BLaER1 treated with 17β-estradiol and CSF1 and Interleukin-3, amounts not matched to agents 10 nM and 100 nM (cell line): ENCODE data around the gene LIN54.

Experiments used
- H3K27ac ChIP-seq, 11 experiments: shearing (Covaris generic); formaldehyde crosslinking; 2 replicates each; pipeline ENCODE4 v1.8.1; 2022
- H3K27me3 ChIP-seq, 11 experiments: shearing (Covaris generic); formaldehyde crosslinking; 2 replicates each; pipeline ENCODE4 v1.8.1; 2022
- H3K36me3 ChIP-seq, 11 experiments: shearing (Covaris generic); formaldehyde crosslinking; 2 replicates each; pipeline ENCODE4 v1.8.1; 2022
- H3K4me1 ChIP-seq, 10 experiments: shearing (Covaris generic); formaldehyde crosslinking; 2 replicates each; pipeline ENCODE4 v1.8.1; 2022
- H3K4me2 ChIP-seq, 11 experiments: shearing (Covaris generic); formaldehyde crosslinking; 2 replicates each; pipeline ENCODE4 v1.8.1; 2022
- H3K4me3 ChIP-seq, 10 experiments: shearing (Covaris generic); formaldehyde crosslinking; 2 replicates each; pipeline ENCODE4 v1.8.1; 2022
- H3K9ac ChIP-seq, 11 experiments: shearing (Covaris generic); formaldehyde crosslinking; 2 replicates each; pipeline ENCODE4 v1.8.1; 2022
- H3K9me3 ChIP-seq, 11 experiments: shearing (Covaris generic); formaldehyde crosslinking; replicated peaks in 1 of 11; 2 replicates each; pipeline ENCODE4 v1.8.1; 2022
- H4K20me1 ChIP-seq, 11 experiments: shearing (Covaris generic); formaldehyde crosslinking; 2 replicates each; pipeline ENCODE4 v1.8.1; 2022
- Cebpa-rat ChIP-seq, 11 experiments: shearing (Covaris generic); IDR thresholded peaks; 2 replicates each; pipeline ENCODE4 v1.8.1; 2022

The LIN54 gene

GRCh38 chr4:82981138-82981537, 29.5 kb downstream of the LIN54 start:
- H3K27me3 ChIP-seq: no peaks in the 10 kb centered on the region
- H3K9ac ChIP-seq: no peak overlapping the region
- H3K4me3 ChIP-seq: no peak overlapping the region
- no peaks in the 10 kb centered on the region for H4K20me1 ChIP-seq
- H3K27ac ChIP-seq: no peak overlapping the region
- no peak for TF ChIP-seq Cebpa-rat (IDR thresholded peaks at IDR 0.05)
- H3K9me3 ChIP-seq: no peaks in the 10 kb centered on the region
- H3K36me3 ChIP-seq: peaks cover 41 to 89% (median 58%) of the 10 kb centered on the region in 11 experiments
- H3K4me1 ChIP-seq: peaks cover 0 to 10% (median 0%) of the 10 kb centered on the region in 10 experiments; a peak in 2 of 20 replicates
- no peak overlapping the region for H3K4me2 ChIP-seq

- peaks cover 50 to 93% (median 73%) of the 10 kb centered on the region in 11 experiments for H3K36me3 ChIP-seq
- no peaks in the 10 kb centered on the region for H3K4me1 ChIP-seq
- H4K20me1 ChIP-seq: no peaks in the 10 kb centered on the region
- no peaks in the 10 kb centered on the region; a peak in 1 of 22 replicates for H3K9me3 ChIP-seq
- TF ChIP-seq Cebpa-rat (IDR thresholded peaks at IDR 0.05): no peak
- no peak overlapping the region for H3K4me3 ChIP-seq
- no peak overlapping the region for H3K4me2 ChIP-seq
- H3K9ac ChIP-seq: no peak overlapping the region
- H3K27ac ChIP-seq: no peak overlapping the region
- no peaks in the 10 kb centered on the region for H3K27me3 ChIP-seq
Observed at GRCh38 chr4:82975792-82976191, 34.8 kb downstream of the LIN54 start.

GRCh38 chr4:82969414-82969813, 41.2 kb downstream of the LIN54 start:
- Histone ChIP-seq H3K4me1 (no peaks in the 10 kb centered on the region), H3K4me2 (no peak overlapping the region), H4K20me1 (no peaks in the 10 kb centered on the region), H3K4me3 (no peak overlapping the region), H3K27ac (no peak overlapping the region), H3K9me3 (peaks cover 0 to 9% (median 4%) of the 10 kb centered on the region in 11 experiments; a peak in 10 of 22 replicates), H3K27me3 (no peaks in the 10 kb centered on the region), H3K36me3 (peaks cover 78 to 100% (median 93%) of the 10 kb centered on the region in 11 experiments), H3K9ac (no peak overlapping the region)
- no peak for TF ChIP-seq Cebpa-rat (IDR thresholded peaks at IDR 0.05)

- H3K4me2 ChIP-seq: no peak overlapping the region
- peaks cover 79 to 100% (median 93%) of the 10 kb centered on the region in 11 experiments for H3K36me3 ChIP-seq
Observed at GRCh38 chr4:82968972-82969371, 41.7 kb downstream of the LIN54 start.

GRCh38 chr4:82965763-82966162, 44.9 kb downstream of the LIN54 start:
- peaks cover 81 to 97% (median 86%) of the 10 kb centered on the region in 11 experiments for H3K36me3 ChIP-seq
- H3K4me2 ChIP-seq: no peak overlapping the region
- TF ChIP-seq Cebpa-rat (IDR thresholded peaks at IDR 0.05): no peak
- no peaks in the 10 kb centered on the region for H3K4me1 ChIP-seq
- no peaks in the 10 kb centered on the region for H4K20me1 ChIP-seq
- no peak overlapping the region for H3K27ac ChIP-seq
- H3K4me3 ChIP-seq: no peak overlapping the region
- H3K27me3 ChIP-seq: no peaks in the 10 kb centered on the region
- H3K9me3 ChIP-seq: peaks cover 0 to 15% (median 10%) of the 10 kb centered on the region in 11 experiments; a peak in 15 of 22 replicates
- H3K9ac ChIP-seq: no peak overlapping the region

More at GRCh38 chr4:82968972-82969371, 41.7 kb downstream of the LIN54 start:
- H4K20me1 ChIP-seq: no peaks in the 10 kb centered on the region
- peaks cover 0 to 13% (median 8%) of the 10 kb centered on the region in 11 experiments; a peak in 15 of 22 replicates for H3K9me3 ChIP-seq
- no peaks in the 10 kb centered on the region for H3K4me1 ChIP-seq
- H3K9ac ChIP-seq: no peak overlapping the region
- H3K4me3 ChIP-seq: no peak overlapping the region
- H3K27me3 ChIP-seq: no peaks in the 10 kb centered on the region
- no peak overlapping the region for H3K27ac ChIP-seq
- no peak for TF ChIP-seq Cebpa-rat (IDR thresholded peaks at IDR 0.05)

- no peak for TF ChIP-seq Cebpa-rat (IDR thresholded peaks at IDR 0.05)
- no peak overlapping the region for H3K4me3 ChIP-seq
- H3K36me3 ChIP-seq: peaks cover 37 to 96% (median 78%) of the 10 kb centered on the region in 11 experiments
- no peak overlapping the region for H3K27ac ChIP-seq
- H4K20me1 ChIP-seq: no peaks in the 10 kb centered on the region
- peaks cover 0 to 10% (median 5%) of the 10 kb centered on the region in 11 experiments; a peak in 7 of 22 replicates for H3K9me3 ChIP-seq
- H3K4me1 ChIP-seq: peaks cover 0 to 27% (median 10%) of the 10 kb centered on the region in 10 experiments; a peak in 12 of 20 replicates
- H3K27me3 ChIP-seq: no peaks in the 10 kb centered on the region
- peak overlapping the region in 2 of 11 experiments; percentile 6 to 16; a peak in 1 of 22 replicates for H3K4me2 ChIP-seq
- no peak overlapping the region for H3K9ac ChIP-seq
Observed at GRCh38 chr4:82957045-82957444, 53.6 kb downstream of the LIN54 start.

GRCh38 chr4:82954212-82954611, 56.4 kb downstream of the LIN54 start:
- H3K9me3 ChIP-seq: peaks cover 0 to 10% (median 5%) of the 10 kb centered on the region in 11 experiments; a peak in 7 of 22 replicates
- no peaks in the 10 kb centered on the region for H4K20me1 ChIP-seq
- H3K4me1 ChIP-seq: peaks cover 0 to 27% (median 10%) of the 10 kb centered on the region in 10 experiments; a peak in 12 of 20 replicates
- H3K27me3 ChIP-seq: no peaks in the 10 kb centered on the region
- TF ChIP-seq Cebpa-rat (IDR thresholded peaks at IDR 0.05): no peak
- H3K4me2 ChIP-seq: peak overlapping the region in 1 of 11 experiments; percentile 30; a peak in 1 of 22 replicates
- H3K27ac ChIP-seq: peak overlapping the region in 5 of 11 experiments; percentile 4 to 55 (median 30); a peak in 7 of 22 replicates
- H3K9ac ChIP-seq: no peak overlapping the region
- peaks cover 16 to 97% (median 69%) of the 10 kb centered on the region in 11 experiments for H3K36me3 ChIP-seq
- H3K4me3 ChIP-seq: no peak overlapping the region

GRCh38 chr4:82951196-82951595, 59.4 kb downstream of the LIN54 start:
- H3K9ac ChIP-seq: no peak overlapping the region
- no peak overlapping the region for H3K4me2 ChIP-seq
- no peak for TF ChIP-seq Cebpa-rat (IDR thresholded peaks at IDR 0.05)
- H3K4me3 ChIP-seq: no peak overlapping the region
- peaks cover 0 to 10% (median 5%) of the 10 kb centered on the region in 11 experiments; a peak in 7 of 22 replicates for H3K9me3 ChIP-seq
- peaks cover 0 to 14% (median 1%) of the 10 kb centered on the region in 10 experiments; a peak in 7 of 20 replicates for H3K4me1 ChIP-seq
- no peaks in the 10 kb centered on the region for H4K20me1 ChIP-seq
- H3K36me3 ChIP-seq: peaks cover 17 to 79% (median 62%) of the 10 kb centered on the region in 11 experiments
- no peak overlapping the region for H3K27ac ChIP-seq
- no peaks in the 10 kb centered on the region for H3K27me3 ChIP-seq

GRCh38 chr4:82948647-82949204, 61.9 kb downstream of the LIN54 start:
- Histone ChIP-seq H3K27me3 (no peaks in the 10 kb centered on the region), H3K9me3 (peaks cover 0 to 10% (median 5%) of the 10 kb centered on the region in 11 experiments; a peak in 7 of 22 replicates), H3K27ac (no peak overlapping the region), H3K4me2 (no peak overlapping the region), H3K4me3 (no peak overlapping the region), H3K36me3 (peaks cover 30 to 81% (median 64%) of the 10 kb centered on the region in 11 experiments), H4K20me1 (no peaks in the 10 kb centered on the region), H3K9ac (no peak overlapping the region), H3K4me1 (no peaks in the 10 kb centered on the region)
- no peak for TF ChIP-seq Cebpa-rat (IDR thresholded peaks at IDR 0.05)
